Neural cell (in vitro differentiated cells): ENCODE measurements around the gene CCDC85C.

Experiments used
- CTCF ChIP-seq: fragments of 450-650 bp; IDR thresholded peaks from 2 replicates; pipeline ENCODE4 v1.5.1; 2014; ENCODE audit warnings: antibody characterized with exemption, mild to moderate bottlenecking, moderate library complexity; ENCODE audit not compliant: poor library complexity, severe bottlenecking
- EP300 ChIP-seq: fragments of 450-650 bp; conservative IDR thresholded peaks from 2 replicates; pipeline ENCODE4 v1.6.1; 2014; ENCODE audit warnings: antibody characterized with exemption, mild to moderate bottlenecking, moderate library complexity; ENCODE audit not compliant: poor library complexity, severe bottlenecking
- EZH2 ChIP-seq: fragments of 200-600, 300-800 bp; shearing (Covaris generic), sonication (generic); IDR thresholded peaks from 2 replicates; pipeline ENCODE4 v1.6.1; 2014; ENCODE audit warnings: antibody characterized with exemption, low read length, borderline replicate concordance, mild to moderate bottlenecking; ENCODE audit not compliant: insufficient read depth, poor library complexity, severe bottlenecking
- POLR2AphosphoS5 ChIP-seq: IDR thresholded peaks from 2 replicates; pipeline ENCODE4 v1.6.1; 2012

GRCh38 chr14:99586761-99587459 lies 17.1 kb downstream of the CCDC85C start:
- TF ChIP-seq EZH2 (no peak), CTCF (no peak), EP300 (no peak), POLR2AphosphoS5 (no peak)
